ENCODE results near the gene EYA4.

EYA4 gene

DNA sequence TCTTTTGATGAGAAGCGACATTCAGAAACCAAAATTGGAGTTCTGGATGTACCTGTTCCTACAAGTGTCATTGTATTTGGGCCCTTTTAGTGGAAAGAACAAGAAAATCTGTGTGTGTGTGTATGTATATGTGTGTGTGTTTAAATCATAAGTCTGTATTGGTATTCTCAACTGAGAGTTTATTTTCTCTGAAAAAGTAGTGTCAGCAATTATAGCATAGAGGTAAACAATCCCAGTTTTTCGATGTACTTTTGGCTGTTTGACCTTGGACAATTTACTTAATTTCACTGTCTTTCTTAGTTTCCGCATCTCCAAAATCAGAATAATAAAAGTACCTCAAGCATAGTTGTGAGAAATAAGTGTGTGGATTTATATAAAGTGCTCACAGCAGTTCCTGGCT, 57.2 kb downstream of the EYA4 start:
- TF ChIP-seq, protein P1, sequence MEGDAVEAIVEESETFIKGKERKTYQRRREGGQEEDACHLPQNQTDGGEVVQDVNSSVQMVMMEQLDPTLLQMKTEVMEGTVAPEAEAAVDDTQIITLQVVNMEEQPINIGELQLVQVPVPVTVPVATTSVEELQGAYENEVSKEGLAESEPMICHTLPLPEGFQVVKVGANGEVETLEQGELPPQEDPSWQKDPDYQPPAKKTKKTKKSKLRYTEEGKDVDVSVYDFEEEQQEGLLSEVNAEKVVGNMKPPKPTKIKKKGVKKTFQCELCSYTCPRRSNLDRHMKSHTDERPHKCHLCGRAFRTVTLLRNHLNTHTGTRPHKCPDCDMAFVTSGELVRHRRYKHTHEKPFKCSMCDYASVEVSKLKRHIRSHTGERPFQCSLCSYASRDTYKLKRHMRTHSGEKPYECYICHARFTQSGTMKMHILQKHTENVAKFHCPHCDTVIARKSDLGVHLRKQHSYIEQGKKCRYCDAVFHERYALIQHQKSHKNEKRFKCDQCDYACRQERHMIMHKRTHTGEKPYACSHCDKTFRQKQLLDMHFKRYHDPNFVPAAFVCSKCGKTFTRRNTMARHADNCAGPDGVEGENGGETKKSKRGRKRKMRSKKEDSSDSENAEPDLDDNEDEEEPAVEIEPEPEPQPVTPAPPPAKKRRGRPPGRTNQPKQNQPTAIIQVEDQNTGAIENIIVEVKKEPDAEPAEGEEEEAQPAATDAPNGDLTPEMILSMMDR (IDR thresholded peaks at IDR 0.05; ENCODE audit: control insufficient read depth, extremely low read depth, insufficient read depth), result no peak
- no peak for DNase-seq (ENCODE audit: low read depth)
- H3K4me3 ChIP-seq (ENCODE audit: low read depth, low read length), result no peak overlapping the region

DNA sequence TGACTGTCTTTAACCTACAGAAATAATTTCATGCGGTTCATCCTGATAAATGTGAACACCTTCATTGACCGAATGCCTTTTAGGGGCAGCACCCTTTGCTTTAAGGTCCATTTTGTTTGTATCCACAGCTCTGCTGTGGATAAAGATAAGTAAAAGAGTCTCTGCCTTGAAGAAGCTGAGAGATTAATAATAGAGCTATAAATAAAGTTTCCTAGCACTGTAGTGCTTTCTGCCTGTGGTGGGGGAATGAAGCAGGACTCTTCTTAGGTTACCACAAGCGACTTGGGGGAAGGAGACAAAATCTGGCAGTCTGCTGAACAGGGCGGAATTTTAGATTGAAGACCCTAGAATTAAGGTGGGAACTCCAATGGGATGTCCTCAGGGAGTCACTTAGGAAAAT, 57.6 kb downstream of the EYA4 start:
- DNase-seq (ENCODE audit: low read depth), result no peak
- TF ChIP-seq, protein P1 (IDR thresholded peaks at IDR 0.05; ENCODE audit: control insufficient read depth, extremely low read depth, insufficient read depth), result no peak

DNA sequence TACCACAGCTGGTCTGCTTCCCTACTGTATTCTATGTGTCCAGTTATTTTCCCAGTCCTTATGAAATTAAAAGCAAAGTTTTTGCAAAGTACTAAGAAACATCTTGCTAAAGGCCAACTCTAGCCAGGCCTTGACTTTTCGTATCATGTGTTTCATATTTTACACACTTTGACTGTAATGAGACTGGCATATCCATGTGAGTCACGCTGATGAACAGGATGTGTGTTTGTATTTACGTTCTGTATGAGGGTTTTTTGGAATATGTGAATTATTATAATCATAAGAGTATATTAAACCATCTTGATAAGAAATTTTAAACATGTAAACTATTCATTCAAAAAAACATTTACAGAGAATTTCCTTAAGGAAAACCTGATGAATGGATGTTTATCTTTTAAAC, 59.7 kb downstream of the EYA4 start:
- no peak for DNase-seq (ENCODE audit: low read depth)
- TF ChIP-seq, protein P1 (IDR thresholded peaks at IDR 0.05; ENCODE audit: control insufficient read depth, extremely low read depth, insufficient read depth), result no peak
- no peak overlapping the region for H3K4me3 ChIP-seq (ENCODE audit: low read depth, low read length)

More for the DNA sequence above, 57.6 kb downstream of the EYA4 start:
- H3K4me3 ChIP-seq (ENCODE audit: low read depth, low read length), result no peak overlapping the region

DNA sequence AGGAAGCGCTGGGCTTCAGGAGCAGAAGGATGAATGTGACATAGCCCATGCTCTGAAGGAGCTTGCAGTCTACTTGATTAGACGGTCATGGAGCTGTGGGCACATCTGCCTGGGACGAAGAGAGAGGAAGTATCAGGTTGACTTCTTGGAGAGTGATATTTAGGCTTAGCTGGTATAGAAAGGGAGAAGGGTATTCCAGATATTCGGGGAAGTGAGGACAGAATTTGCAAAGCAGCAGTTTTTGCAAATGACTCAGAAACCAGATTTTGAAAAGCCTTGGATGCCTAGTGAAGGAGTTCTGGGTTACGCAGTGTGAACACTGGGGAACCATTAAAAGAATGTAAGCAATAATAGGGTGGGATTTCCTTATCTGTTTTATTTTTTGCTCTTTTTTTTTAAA, 60.7 kb downstream of the EYA4 start:
- TF ChIP-seq, protein P1 (IDR thresholded peaks at IDR 0.05; ENCODE audit: control insufficient read depth, extremely low read depth, insufficient read depth), result no peak
- H3K4me3 ChIP-seq (ENCODE audit: low read depth, low read length), result no peak overlapping the region
- no peak for DNase-seq (ENCODE audit: low read depth)

DNA sequence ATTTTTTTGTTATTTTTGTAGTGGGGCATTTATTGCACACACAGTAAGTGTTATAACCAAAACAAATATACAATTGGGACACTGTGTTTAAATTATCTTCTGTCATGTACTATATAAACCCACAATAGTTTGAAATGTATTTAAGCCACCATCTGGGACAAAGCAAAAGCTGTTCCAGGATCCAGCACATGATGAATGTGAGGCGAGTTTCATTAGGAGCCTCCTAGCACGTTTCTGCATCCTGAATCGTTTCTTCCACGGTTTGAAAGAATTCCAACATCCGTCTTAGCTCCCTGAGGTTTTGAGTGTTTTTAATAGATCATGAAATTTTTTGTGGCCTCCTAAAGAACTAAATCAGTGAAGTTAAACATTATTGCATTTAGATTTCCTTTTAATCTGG, 65.8 kb downstream of the EYA4 start:
- DNase-seq (ENCODE audit: low read depth), result no peak
- H3K4me3 ChIP-seq (ENCODE audit: low read depth, low read length), result no peak overlapping the region
- TF ChIP-seq, protein P1 (IDR thresholded peaks at IDR 0.05; ENCODE audit: control insufficient read depth, extremely low read depth, insufficient read depth), result no peak

DNA sequence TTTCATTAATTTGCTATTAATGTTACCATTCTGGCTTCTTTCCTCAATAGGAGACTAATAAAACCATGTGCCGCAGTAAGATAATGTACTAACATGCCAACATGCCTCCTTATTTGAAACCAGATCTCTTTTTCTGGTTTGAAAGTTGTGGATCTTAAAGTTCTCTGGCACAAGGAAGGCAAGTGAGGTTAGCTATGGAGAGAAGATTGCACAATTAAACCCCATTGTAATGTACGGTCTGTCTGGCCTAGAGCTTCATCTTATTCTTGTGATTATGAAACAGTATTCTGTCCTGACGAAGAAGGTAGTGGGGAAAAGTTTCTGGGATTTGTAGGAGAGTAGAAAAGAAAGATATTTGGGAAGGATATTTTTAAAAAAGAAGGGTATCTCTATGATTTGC, 68.4 kb downstream of the EYA4 start:
- TF ChIP-seq, protein P1 (IDR thresholded peaks at IDR 0.05; ENCODE audit: control insufficient read depth, extremely low read depth, insufficient read depth), result no peak
- no peak for DNase-seq (ENCODE audit: low read depth)

DNA sequence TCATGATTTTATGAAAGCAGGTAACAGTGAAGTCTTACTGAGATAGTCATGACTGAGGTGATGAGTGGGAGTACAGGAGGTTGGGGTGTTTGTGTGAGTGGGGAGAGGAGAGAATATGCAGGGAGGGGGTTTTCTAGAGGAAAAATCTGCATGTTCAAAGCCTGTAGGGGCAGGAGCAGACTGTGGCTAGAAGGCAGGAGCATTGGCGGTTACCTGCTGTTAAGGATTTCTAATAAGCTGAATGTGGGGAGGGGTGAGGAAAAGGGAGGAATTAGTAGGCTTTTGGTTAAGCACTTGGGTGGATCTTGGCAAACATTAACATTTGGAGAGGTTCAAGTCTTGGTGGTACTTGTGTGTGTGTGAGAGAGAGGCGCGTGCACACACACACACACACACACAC, 70.8 kb downstream of the EYA4 start:
- TF ChIP-seq, protein P1 (IDR thresholded peaks at IDR 0.05; ENCODE audit: control insufficient read depth, extremely low read depth, insufficient read depth), result no peak
- no peak overlapping the region for H3K4me3 ChIP-seq (ENCODE audit: low read depth, low read length)
- DNase-seq (ENCODE audit: low read depth), result no peak

More for the DNA sequence above, 68.4 kb downstream of the EYA4 start:
- no peak overlapping the region for H3K4me3 ChIP-seq (ENCODE audit: low read depth, low read length)

Measured in LNCaP clone FGC (cell line).